HEK293T (cell line): ENCODE results near the gene DHCR7.

Source experiments
- CTCF ChIA-PET: fragments of 350-600 bp; formaldehyde crosslinking; extraction: SDS; loops from one replicate; lab custom pipeline; 2021; ENCODE audit warnings: antibody characterized with exemption, inconsistent platforms; lab: Yijun Ruan, JAX
- POLR2A ChIA-PET: fragments of 350-600 bp; formaldehyde crosslinking; extraction: SDS; loops from one replicate; lab custom pipeline; 2020; ENCODE audit warnings: antibody characterized with exemption, inconsistent platforms; lab: Yijun Ruan, JAX
- DNase-seq: peaks from one replicate; pipeline ENCODE4 v3.0.0; 2012; ENCODE audit warnings: mixed read lengths; ENCODE audit errors: extremely low spot score
- ARNT ChIP-seq: fragments of 450-650 bp; IDR thresholded peaks from 2 replicates; pipeline ENCODE4 v1.6.1; 2017; ENCODE audit warnings: mild to moderate bottlenecking
- BHLHE40 ChIP-seq: fragments of 450-650 bp; IDR thresholded peaks from 2 replicates; pipeline ENCODE4 v1.6.1; 2016; ENCODE audit warnings: mild to moderate bottlenecking, moderate library complexity, borderline replicate concordance
- CTBP1 ChIP-seq: fragments of 450-650 bp; IDR thresholded peaks from 2 replicates; pipeline ENCODE4 v1.6.1; 2016; ENCODE audit warnings: borderline replicate concordance
- ELF4 ChIP-seq: fragments of 450-650 bp; IDR thresholded peaks from 2 replicates; pipeline ENCODE4 v1.6.1; 2017; ENCODE audit warnings: antibody characterized with exemption
- FOXA1 ChIP-seq: fragments of 450-650 bp; IDR thresholded peaks from 2 replicates; pipeline ENCODE4 v1.6.1; 2016; ENCODE audit warnings: mild to moderate bottlenecking
- FOXK2 ChIP-seq: fragments of 450-650 bp; IDR thresholded peaks from 2 replicates; pipeline ENCODE4 v1.6.1; 2016; ENCODE audit warnings: mild to moderate bottlenecking
- FOXM1 ChIP-seq: fragments of 450-650 bp; IDR thresholded peaks from 2 replicates; pipeline ENCODE4 v1.6.1; 2017; ENCODE audit warnings: mild to moderate bottlenecking, borderline replicate concordance
- HDGF ChIP-seq: fragments of 450-650 bp; IDR thresholded peaks from 2 replicates; pipeline ENCODE4 v1.6.1; 2017; ENCODE audit warnings: antibody characterized with exemption, borderline replicate concordance
- L3MBTL2 ChIP-seq: fragments of 450-650 bp; conservative IDR thresholded peaks from 2 replicates; pipeline ENCODE4 v1.6.1; 2016; ENCODE audit warnings: mild to moderate bottlenecking
- LEF1 ChIP-seq: fragments of 450-650 bp; IDR thresholded peaks from 2 replicates; pipeline ENCODE4 v1.6.1; 2017; ENCODE audit warnings: mild to moderate bottlenecking, borderline replicate concordance
- NFRKB ChIP-seq: fragments of 450-650 bp; IDR thresholded peaks from 2 replicates; pipeline ENCODE4 v1.6.1; 2016; ENCODE audit warnings: mild to moderate bottlenecking, moderate library complexity
- SP1 ChIP-seq: fragments of 450-650 bp; IDR thresholded peaks from 2 replicates; pipeline ENCODE4 v1.6.1; 2017
- SUZ12 ChIP-seq: fragments of 450-650 bp; IDR thresholded peaks from 2 replicates; pipeline ENCODE4 v1.6.1; 2016; ENCODE audit warnings: mild to moderate bottlenecking
- TARDBP ChIP-seq: fragments of 450-650 bp; IDR thresholded peaks from 2 replicates; pipeline ENCODE4 v1.6.1; 2016
- ZNF384 ChIP-seq: fragments of 450-650 bp; IDR thresholded peaks from 2 replicates; pipeline ENCODE4 v1.6.1; 2016
- TF ChIP-seq, protein P1 (sequence below): fragments of 450-650 bp; IDR thresholded peaks from 2 replicates; pipeline ENCODE4 v1.6.1; 2016

DHCR7 gene

DNA sequence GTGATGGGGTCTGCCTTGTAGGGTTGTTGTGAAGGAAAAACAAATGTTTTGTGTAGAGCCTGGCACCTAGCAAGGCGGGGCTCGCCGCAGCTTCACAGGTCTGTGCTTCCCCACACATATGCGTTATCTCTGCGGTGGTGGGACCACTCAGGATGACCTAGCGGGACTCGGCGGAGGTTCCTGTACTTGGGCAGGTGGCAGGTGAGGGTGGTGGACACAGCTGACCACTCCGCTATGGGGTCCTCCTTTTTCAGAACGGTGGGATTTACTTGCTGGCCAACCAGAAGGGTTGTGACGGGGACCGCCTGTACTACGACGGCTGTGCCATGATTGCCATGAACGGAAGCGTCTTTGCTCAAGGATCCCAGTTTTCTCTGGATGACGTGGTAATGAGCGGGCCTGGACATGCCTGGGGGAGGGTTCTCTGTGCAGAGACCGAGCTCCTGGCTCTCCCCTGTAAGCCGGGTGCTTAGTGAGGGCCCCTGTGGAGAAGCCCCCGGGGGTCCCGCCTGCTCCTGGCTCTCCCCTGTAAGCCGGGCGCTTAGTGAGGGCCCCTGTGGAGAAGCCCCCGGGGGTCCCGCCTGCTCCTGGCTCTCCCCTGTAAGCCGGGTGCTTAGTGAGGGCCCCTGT is 26.1 kb upstream of the DHCR7 start:
- no peak for TF ChIP-seq FOXM1
- TF ChIP-seq CTBP1 = no peak
- TF ChIP-seq ZNF384 = no peak
- no peak for TF ChIP-seq TARDBP
- TF ChIP-seq FOXA1 = no peak
- no peak for TF ChIP-seq ARNT
- no peak for TF ChIP-seq L3MBTL2
- no peak for TF ChIP-seq NFRKB
- no peak for TF ChIP-seq FOXK2
- no peak for TF ChIP-seq ELF4
- no peak for TF ChIP-seq LEF1
- TF ChIP-seq, protein P1, sequence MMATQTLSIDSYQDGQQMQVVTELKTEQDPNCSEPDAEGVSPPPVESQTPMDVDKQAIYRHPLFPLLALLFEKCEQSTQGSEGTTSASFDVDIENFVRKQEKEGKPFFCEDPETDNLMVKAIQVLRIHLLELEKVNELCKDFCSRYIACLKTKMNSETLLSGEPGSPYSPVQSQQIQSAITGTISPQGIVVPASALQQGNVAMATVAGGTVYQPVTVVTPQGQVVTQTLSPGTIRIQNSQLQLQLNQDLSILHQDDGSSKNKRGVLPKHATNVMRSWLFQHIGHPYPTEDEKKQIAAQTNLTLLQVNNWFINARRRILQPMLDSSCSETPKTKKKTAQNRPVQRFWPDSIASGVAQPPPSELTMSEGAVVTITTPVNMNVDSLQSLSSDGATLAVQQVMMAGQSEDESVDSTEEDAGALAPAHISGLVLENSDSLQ = no peak
- TF ChIP-seq HDGF = no peak
- TF ChIP-seq BHLHE40 = no peak
- ChIA-PET POLR2A (no interaction called here), CTCF (no interaction called here)
- DNase-seq = no peak

DNA sequence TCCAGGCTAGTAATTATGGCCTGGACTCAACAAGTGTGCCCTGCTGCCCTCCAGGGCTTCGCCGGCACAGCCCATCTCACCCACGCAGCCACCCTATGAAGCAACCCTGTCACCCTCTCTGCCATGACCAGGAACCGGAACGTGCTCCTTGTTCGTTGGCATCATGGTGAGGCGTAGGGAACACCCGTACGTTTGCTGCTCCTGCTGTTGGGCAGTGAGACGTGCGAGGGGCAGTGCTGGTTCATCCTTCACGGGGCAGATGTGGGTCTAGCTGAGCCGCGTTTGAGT is 25.5 kb upstream of the DHCR7 start:
- CTCF ChIA-PET = no interaction called here
- DNase-seq = no peak
- POLR2A ChIA-PET = no interaction called here
- TF ChIP-seq ZNF384 (no peak), NFRKB (no peak), TARDBP (no peak), HDGF (no peak), SUZ12 (no peak), LEF1 (no peak), FOXK2 (no peak), FOXA1 (no peak), FOXM1 (no peak), BHLHE40 (no peak), ELF4 (no peak), ARNT (no peak), L3MBTL2 (no peak), CTBP1 (no peak), SP1 (no peak)
- TF ChIP-seq, protein P1 = no peak

DNA sequence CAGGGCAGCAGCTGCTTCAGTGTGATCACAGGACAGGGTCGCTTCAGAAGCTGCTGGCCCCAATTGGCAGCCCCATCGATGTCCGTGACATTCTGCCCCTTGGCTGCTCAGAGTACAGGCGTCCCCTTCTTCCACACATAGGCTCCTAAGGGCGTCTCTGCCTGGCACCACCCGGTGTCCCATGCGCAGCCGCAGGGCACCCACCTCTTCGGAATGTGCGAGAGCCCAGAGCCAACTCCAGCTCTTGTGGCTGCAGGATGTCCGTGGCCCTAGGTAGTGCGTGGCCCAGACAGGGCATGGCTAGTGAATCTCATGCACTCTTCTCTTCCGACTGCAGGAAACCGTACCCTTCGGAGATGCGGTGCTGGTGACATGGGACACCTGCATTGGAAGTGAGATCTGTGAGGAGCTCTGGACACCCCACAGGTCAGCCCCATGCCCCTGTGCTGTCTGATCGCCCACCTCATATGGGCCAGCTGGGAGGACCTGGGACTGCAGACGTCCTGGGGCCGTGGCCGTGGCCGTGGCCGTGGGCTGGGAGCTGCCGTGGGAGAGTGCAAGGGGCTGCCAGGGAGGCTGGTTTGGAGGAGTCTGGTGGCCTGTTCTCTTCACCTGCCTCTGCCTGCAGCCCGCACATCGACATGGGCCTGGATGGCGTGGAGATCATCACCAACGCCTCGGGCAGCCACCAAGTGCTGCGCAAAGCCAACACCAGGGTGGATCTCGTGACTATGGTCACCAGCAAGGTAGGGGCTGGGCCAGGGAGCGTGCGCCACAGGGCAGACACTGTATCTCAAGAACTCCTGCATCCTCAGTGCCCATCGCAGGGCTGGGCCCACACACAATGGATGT is 25.0 kb upstream of the DHCR7 start:
- ChIA-PET POLR2A (no interaction called here), CTCF (no interaction called here)
- TF ChIP-seq FOXA1 (no peak), TARDBP (no peak), ZNF384 (no peak), ELF4 (no peak)

DNA sequence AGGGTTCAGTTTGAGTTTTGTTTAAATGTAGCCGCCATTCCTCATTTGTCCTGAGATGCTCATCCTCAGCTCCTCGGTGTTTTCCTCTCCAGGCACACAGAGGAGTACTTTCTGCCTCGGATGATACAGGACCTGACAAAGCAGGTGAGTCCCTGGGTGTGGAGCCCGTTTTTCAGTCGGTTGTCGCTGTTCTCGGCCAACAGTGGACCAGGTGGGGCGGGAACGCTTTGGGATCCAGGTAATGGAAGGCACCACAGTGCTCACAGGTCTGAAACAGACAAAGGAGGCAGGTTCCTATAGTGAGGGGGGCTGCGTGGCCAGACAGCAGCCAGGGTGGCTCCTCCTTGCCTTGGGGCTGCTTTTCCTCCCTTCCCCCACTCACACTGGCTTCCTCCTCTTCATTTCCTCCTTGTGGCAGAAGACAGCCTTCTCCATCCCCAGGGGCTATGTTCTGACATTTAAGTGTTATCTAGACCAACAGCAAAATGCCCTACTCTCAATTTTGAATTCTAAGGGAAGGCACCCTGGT is 24.2 kb upstream of the DHCR7 start:
- TF ChIP-seq SUZ12 = no peak
- no peak for TF ChIP-seq NFRKB
- CTCF ChIA-PET = no interaction called here
- POLR2A ChIA-PET = no interaction called here
- no peak for DNase-seq

More for the DNA sequence above, 25.0 kb upstream of the DHCR7 start:
- DNase-seq = no peak

DNA sequence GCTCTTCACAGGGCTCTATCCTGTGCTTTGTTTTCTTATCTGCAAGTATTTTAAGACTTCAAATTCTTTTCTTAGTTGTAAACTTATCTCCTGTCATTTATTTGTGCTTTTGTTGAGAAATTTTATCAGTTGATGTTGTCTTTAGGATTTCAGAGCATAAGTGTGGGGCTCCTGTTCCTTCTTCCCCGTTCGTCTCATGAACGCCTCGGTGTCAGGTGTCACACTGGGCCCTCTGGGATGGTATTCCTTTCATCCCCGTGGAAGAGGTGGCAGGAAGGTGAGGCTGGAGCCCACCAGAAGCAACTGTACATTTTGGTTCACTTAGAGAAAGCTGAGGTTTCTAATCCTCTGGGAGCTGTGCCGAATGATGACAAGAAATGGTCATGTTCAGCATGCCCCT is 22.8 kb upstream of the DHCR7 start:
- ChIA-PET CTCF (no interaction called here), POLR2A (no interaction called here)
- TF ChIP-seq FOXK2 (no peak), SP1 (no peak), ELF4 (no peak), NFRKB (no peak), LEF1 (no peak), HDGF (no peak), BHLHE40 (no peak), TARDBP (no peak), CTBP1 (no peak), FOXM1 (no peak), SUZ12 (no peak), ZNF384 (no peak), ARNT (no peak), FOXA1 (no peak), L3MBTL2 (no peak)
- TF ChIP-seq, protein P1 = no peak
- DNase-seq = no peak

DNA sequence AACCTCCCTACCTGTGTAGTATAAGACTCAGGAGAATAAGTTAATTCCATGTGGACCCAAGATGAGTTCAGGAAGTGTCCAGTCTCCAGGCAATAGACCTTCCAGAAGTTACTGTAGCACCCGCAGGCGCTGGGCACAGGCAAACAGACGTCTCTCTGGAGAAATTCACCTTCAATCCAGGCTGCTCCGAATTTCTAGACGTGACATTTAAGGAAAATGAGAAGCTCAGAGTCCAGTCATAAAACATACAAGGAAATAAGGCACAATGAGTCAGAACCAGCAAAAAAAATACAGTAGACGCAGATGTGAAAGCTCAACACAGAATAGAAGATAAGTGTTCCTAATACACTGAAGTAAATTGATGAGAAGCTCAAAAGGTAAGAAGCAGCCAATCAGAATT is 19.0 kb upstream of the DHCR7 start:
- DNase-seq = no peak
- no peak for TF ChIP-seq ZNF384
- TF ChIP-seq HDGF = no peak
- TF ChIP-seq ELF4 = no peak
- TF ChIP-seq, protein P1 = no peak
- no peak for TF ChIP-seq TARDBP
- no peak for TF ChIP-seq BHLHE40
- TF ChIP-seq FOXM1 = no peak
- TF ChIP-seq NFRKB = no peak
- no peak for TF ChIP-seq FOXA1
- no peak for TF ChIP-seq FOXK2
- TF ChIP-seq L3MBTL2 = no peak
- no peak for TF ChIP-seq SP1
- POLR2A ChIA-PET = no interaction called here
- CTCF ChIA-PET = no interaction called here
